GM19463 (cell line): ENCODE data around the gene RARG.

ENCODE experiments used
- ATAC-seq: cut with Tn5 transposase; IDR thresholded peaks from one replicate; pipeline ENCODE4 v1.9.1; 2021; ENCODE audit warnings: mild to moderate bottlenecking, moderate library complexity; ENCODE audit not compliant: unreplicated experiment

Gene RARG

GRCh38 chr12:53224061-53224896 is 7.7 kb downstream of the RARG start:
- ATAC-seq, result no peak

DNA sequence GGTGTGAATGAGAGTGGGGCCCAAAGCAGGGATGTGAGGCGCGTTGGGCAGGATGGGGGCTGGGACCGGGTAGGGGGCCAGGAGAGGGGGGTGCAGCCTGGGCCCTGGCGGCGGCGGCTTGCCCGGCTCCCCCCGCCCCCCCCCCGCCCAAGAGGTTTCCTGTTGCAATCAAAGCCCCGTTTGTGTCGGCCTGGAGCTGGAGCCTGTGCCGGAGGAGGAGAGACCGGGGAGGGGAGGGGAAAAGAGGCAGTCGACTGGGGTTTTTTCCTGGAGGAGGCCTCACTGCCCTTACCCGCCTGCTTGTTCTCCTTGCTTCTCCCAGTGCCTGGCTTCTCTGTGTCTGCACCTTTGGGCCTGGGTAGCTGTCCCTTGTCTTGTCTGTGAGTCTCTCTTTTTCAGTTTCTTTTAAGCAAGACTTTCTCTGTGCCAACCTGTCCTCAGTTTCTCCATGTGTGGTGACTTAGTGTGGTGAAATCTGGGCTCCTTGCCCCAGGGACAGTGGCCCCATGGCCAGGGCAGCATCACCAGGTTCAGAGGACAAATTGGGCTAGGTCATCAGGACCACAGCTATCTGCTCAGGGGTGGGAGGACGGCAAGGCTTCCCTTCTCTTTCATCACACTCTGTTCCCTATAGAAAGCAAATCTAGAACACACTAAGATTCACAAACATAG is 8.5 kb downstream of the RARG start:
- no peak for ATAC-seq

DNA sequence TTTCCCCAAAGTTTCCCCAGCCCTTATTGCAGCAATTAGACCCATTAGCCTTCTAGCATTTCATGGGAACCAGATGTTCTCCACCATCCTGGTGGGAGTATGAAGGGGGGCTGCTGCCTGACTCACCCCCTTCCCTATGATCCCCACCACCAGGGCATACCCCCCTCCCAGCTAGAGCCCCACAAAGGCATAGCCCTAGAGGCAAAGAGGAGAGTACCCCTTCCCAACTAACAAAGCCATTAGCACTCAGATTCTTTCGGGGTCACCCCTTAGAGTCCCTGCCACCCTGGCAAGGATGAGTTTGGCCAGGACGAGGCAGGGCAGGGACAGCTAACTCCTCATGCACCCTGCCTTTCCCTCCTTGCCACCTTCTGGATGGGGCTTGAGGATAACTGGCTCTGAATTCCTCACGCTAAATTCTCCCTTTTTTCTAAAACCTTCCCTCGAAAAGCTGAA is 9.2 kb downstream of the RARG start:
- no peak for ATAC-seq

- no peak for ATAC-seq
Observed at GRCh38 chr12:53222170-53222721, 9.8 kb downstream of the RARG start.

DNA sequence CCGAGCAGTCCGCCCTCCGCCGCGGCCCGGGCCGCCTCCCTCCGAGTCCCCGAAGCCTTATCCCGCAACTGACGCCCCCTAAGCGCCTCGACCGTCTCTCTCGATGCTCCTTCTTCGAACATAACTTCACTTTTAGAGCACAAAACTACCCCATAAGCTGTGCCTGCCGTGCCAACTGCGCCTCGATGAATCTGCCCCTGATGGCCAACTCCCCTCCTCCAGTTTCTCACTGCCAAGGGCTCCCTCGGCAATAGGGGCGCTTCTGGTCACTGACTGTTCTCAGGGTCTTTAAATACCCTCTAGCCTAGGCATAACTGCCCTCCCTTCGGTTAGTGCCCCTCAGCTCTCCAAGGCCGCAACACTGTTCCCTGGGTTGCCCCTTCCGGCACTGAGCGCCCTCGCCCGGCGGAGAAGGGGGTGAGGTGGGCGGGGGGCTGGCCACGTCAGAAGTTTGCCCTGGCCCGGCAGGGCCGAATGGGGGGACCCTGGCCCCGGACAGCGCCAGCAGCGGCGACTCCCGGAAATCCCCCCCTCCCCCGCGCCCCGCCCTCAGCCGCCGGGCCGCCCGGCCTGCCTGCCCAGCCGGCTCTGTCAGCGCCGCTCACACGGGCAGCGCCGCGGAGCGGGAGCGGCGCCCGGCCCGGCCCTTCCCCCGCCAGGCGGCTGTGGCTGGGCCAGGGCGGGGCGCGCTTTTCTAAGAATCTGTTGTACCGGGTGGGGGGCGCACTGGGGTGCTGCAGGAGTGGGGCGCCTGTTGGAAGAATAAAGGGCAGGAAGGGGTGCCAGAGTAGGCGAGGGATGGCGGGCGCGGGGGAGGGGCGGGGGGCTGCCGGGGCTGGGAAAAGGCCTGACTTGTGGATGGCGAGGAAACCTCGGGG is 10.6 kb downstream of the RARG start:
- peak; percentile 32 for ATAC-seq

DNA sequence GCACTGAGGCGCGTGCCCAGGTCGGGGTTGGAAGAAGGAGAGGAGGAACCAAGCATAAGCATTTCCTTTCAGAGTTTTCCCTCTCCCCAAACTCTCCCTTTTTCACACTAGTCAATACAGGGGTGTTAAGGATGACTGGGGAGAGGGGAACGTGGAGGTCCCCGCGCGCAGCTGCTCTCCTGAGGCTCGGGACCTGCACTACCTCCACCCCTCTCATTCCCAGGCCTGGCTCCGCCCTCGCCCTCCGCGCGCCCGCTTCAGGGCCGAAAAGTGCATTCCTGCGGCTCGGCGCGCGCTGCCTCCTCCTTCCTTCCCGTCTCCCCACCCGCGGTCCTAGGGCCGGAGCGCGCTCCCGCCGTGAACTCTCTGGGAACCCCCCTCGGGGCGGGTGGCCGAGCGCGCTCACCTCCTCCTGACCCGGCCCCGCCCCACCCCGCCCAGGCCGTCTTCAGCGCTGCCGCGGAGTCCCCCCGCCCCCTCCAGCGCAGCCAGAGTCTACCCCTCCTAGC is 11.3 kb downstream of the RARG start:
- ATAC-seq, result peak; percentile 55

GRCh38 chr12:53219956-53220693 is 11.9 kb downstream of the RARG start:
- ATAC-seq, result peak; percentile 23

GRCh38 chr12:53219292-53219955 is 12.6 kb downstream of the RARG start:
- ATAC-seq, result peak; percentile 10

DNA sequence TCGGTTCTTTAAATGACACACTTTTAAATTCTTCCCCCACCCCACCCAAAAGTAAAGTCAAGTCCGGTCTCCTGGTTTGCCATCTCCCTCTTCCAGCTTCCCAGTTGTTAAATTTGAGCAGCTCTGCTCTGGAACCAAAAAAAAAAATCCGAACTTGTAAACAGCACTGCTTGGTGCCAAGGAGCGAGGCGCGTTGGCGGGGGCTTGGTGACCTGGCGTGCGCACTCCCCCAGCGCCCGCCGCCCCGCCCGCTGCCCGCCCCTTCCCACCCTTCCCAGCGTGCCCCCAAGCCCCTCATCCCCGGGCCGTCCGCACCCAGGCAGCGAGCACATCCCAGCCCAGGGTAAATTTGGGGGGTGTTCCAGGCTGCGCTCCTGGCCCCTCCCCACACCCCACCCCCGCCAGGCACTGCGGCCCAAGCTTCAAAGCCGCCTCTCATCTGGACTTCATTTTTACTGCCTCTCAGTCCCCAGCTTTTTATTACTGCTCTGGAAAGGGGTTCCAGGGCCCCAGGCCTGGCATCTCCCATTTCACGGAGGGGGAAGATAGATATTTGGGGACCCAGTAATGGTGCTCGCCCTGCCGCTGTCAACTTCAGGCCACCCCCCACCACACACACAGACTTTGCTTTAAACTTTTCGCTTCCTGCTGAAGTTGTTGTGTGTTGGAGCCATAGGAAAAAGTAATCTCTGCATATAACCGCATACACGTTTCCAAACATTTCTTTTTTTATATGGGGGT is 13.3 kb downstream of the RARG start:
- no peak for ATAC-seq

GRCh38 chr12:53217931-53218307 is 14.1 kb downstream of the RARG start:
- no peak for ATAC-seq

- no peak for ATAC-seq
Observed at GRCh38 chr12:53217051-53217930, 14.7 kb downstream of the RARG start.

DNA sequence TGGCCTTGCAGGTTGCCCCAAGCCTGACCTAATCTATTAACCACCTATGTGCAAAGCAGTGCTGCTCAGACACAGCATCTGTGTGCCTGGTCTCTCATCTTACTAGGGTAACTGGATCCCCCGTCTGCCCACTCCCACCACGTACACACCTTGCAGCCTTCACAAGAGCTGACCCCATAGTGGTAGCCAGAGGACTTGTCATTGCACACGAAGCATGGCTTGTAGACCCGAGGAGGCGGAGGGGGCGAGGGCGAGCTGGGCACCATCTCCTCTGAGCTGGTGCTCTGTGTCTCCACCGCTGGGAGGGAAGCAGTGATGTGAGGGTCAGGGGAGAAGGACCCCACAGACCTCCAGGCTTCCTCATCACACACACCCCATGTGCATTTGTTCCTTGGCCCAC is 16.5 kb downstream of the RARG start:
- ATAC-seq, result no peak

DNA sequence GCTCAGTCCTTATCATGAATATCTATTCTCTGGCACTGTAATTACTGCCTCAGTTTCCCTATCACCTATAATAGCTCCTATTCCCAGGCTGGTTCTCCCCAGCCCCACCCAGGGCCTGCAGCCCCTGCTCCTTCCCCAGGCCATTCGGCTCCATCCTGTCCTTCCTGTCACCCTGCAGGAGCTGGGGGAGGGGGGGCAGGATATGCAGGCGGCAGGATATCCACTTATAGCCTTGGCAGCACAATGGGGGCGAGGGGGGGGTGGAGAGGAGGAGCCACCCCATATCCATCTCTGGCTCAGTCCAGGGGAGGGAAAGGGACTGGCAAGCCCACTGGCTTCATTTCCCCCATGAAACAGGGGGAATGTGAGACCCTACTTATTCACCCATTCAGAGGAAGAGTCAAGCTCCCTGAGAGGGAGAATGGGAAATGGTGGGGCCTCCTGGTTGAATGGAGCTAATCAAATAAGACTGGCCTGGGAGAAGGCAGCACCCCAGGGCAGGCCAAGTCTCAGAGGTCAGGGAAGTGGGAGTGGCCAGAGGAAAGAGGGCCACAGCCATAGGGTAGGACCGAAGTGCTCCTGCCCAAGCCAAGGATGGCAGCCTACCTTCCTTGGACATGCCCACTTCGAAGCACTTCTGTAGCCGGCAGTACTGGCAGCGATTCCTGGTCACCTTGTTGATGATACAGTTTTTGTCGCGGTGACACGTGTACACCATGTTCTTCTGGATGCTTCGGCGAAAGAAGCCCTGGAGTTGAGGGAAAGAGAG is 17.1 kb downstream of the RARG start:
- ATAC-seq, result no peak

DNA sequence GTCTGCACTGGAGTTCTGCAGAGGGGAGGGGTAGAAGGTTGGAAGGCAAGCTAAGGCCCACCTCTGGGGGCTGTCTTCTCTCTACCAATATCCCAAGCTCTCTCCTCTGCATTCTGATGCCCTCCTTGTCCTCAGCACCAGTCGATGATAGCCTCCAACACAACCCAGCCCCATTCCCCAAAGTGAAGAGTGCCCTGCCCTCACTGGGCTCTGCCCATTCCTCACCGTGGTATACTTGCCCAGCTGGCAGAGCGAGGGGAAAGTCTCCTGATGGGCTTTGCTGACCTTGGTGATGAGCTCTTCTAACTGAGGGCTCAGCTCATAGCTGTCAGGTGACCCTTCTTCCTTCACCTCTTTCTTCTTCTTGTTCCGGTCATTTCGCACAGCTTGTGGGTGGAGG is 17.8 kb downstream of the RARG start:
- no peak for ATAC-seq

DNA sequence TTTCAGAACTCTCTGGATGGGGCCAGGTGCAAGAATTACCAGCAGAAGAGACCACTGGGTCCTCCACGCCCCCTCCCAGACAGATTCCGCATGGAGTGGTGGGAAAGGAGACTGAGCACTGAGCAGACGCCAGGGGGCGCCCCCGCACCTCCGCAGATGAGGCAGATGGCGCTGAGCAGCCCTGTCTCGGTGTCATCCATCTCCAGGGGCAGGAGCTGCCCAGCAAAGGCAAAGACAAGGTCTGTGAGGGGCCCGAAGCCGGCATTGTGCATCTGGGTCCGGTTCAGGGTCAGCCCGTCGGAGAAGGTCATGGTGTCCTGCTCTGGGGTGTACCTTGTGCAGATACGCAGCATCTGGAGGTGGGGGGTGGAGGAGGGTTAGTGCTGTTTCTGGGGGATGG is 18.7 kb downstream of the RARG start:
- ATAC-seq, result peak; percentile 61

GRCh38 chr12:53212931-53213330 is 19.1 kb downstream of the RARG start:
- ATAC-seq, result no peak
